ENCODE measurements around the gene NPAS3. TPM values are rescaled to one million over a fixed set of nuclear protein-coding genes. Genes with fewer than 3 reads are reported as not detected.

The NPAS3 gene
- total RNA-seq, 1 donor from 2014 or later: 1.6 TPM

DNA sequence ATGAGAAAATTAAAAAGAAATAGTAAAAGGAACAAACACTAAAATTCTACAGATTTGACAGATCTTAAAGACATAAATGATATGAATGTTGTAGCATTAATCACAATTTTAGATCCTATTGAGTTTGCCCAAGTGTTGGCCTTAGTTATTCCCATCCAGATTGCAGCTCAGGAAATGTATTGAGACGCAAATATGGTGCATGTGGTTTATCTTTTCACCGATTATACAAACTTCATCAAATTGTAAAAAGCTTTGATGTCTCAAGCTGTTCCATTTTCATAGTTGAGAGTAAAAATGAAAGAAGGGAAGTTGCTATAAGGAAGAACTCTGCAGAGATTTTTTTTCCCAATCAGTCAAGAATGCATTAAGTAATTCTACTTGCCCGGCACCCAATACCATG lies 683.8 kb downstream of the NPAS3 start:
- Mint-ChIP-seq H3K4me1 (ENCODE audit: unreplicated experiment) (no peaks in the 10 kb centered on the region), H3K27me3 (ENCODE audit: unreplicated experiment) (no peaks in the 10 kb centered on the region), H3K4me3 (ENCODE audit: unreplicated experiment) (no peak overlapping the region), H3K36me3 (ENCODE audit: low read depth, unreplicated experiment) (no peaks in the 10 kb centered on the region), H3K27ac (ENCODE audit: unreplicated experiment) (no peak overlapping the region), H3K9me3 (ENCODE audit: unreplicated experiment) (no peaks in the 10 kb centered on the region)
- TF ChIP-seq, protein P1, sequence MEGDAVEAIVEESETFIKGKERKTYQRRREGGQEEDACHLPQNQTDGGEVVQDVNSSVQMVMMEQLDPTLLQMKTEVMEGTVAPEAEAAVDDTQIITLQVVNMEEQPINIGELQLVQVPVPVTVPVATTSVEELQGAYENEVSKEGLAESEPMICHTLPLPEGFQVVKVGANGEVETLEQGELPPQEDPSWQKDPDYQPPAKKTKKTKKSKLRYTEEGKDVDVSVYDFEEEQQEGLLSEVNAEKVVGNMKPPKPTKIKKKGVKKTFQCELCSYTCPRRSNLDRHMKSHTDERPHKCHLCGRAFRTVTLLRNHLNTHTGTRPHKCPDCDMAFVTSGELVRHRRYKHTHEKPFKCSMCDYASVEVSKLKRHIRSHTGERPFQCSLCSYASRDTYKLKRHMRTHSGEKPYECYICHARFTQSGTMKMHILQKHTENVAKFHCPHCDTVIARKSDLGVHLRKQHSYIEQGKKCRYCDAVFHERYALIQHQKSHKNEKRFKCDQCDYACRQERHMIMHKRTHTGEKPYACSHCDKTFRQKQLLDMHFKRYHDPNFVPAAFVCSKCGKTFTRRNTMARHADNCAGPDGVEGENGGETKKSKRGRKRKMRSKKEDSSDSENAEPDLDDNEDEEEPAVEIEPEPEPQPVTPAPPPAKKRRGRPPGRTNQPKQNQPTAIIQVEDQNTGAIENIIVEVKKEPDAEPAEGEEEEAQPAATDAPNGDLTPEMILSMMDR (IDR thresholded peaks at IDR 0.05; ENCODE audit: unreplicated experiment): no peak
- no peak for DNase-seq (ENCODE audit: low spot score)

- H3K9me3 Mint-ChIP-seq (ENCODE audit: unreplicated experiment): no peaks in the 10 kb centered on the region
- no peak overlapping the region for H3K27ac Mint-ChIP-seq (ENCODE audit: unreplicated experiment)
- no peaks in the 10 kb centered on the region for H3K36me3 Mint-ChIP-seq (ENCODE audit: low read depth, unreplicated experiment)
- no peaks in the 10 kb centered on the region for H3K27me3 Mint-ChIP-seq (ENCODE audit: unreplicated experiment)
- H3K4me3 Mint-ChIP-seq (ENCODE audit: unreplicated experiment): no peak overlapping the region
- no peaks in the 10 kb centered on the region for H3K4me1 Mint-ChIP-seq (ENCODE audit: unreplicated experiment)
- DNase-seq (ENCODE audit: low spot score): no peak
- TF ChIP-seq, protein P1 (IDR thresholded peaks at IDR 0.05; ENCODE audit: unreplicated experiment): no peak
These were observed 691.1 kb downstream of the NPAS3 start for GRCh38 chr14:33629792-33630191.

DNA sequence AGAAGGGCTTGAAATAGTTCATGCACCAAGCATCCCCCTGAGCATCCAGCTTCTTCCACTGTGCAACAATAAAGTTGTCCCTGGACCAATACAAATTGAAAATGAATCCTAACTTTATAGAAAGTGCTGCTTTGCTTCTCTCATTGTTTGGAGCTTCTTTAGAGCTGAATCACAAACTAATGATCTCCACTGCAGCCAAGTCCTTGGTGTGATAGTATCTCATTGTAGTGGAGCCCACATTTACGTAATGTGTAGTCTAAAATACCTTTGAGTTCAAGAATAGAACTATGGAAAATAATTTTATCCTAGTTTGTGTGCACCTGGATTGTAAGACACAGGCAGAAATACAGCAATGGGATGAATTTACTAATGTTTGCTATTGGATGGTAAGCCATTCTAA lies 692.3 kb downstream of the NPAS3 start:
- TF ChIP-seq, protein P1 (IDR thresholded peaks at IDR 0.05; ENCODE audit: unreplicated experiment): no peak
- H3K4me3 Mint-ChIP-seq (ENCODE audit: unreplicated experiment): no peak overlapping the region
- DNase-seq (ENCODE audit: low spot score): no peak
- H3K36me3 Mint-ChIP-seq (ENCODE audit: low read depth, unreplicated experiment): no peaks in the 10 kb centered on the region
- no peaks in the 10 kb centered on the region for H3K4me1 Mint-ChIP-seq (ENCODE audit: unreplicated experiment)
- H3K9me3 Mint-ChIP-seq (ENCODE audit: unreplicated experiment): no peaks in the 10 kb centered on the region
- peaks cover 1% of the 10 kb centered on the region for H3K27me3 Mint-ChIP-seq (ENCODE audit: unreplicated experiment)
- H3K27ac Mint-ChIP-seq (ENCODE audit: unreplicated experiment): no peak overlapping the region

DNA sequence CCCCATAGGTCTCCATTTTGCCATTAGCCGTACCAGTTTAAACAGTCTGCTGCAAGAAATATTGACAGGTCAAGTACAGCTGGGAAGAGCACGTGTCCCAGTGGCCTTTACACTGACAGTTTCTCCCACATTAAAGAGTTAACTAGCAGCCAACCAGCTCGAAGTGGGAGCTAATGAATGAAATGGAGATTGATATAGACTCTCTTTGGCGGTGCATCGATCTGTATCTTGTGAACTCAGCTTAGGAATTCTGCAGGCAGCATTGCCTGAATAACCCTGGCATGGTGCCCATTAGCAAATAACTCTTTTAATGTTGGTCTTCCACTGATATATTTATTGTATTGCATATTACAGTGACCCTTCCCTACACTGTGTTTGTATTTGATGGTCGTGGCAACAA lies 692.8 kb downstream of the NPAS3 start:
- no peaks in the 10 kb centered on the region for H3K36me3 Mint-ChIP-seq (ENCODE audit: low read depth, unreplicated experiment)
- no peaks in the 10 kb centered on the region for H3K9me3 Mint-ChIP-seq (ENCODE audit: unreplicated experiment)
- DNase-seq (ENCODE audit: low spot score): no peak
- H3K4me3 Mint-ChIP-seq (ENCODE audit: unreplicated experiment): no peak overlapping the region
- H3K27ac Mint-ChIP-seq (ENCODE audit: unreplicated experiment): no peak overlapping the region
- H3K4me1 Mint-ChIP-seq (ENCODE audit: unreplicated experiment): no peaks in the 10 kb centered on the region
- H3K27me3 Mint-ChIP-seq (ENCODE audit: unreplicated experiment): peaks cover 1% of the 10 kb centered on the region
- TF ChIP-seq, protein P1 (IDR thresholded peaks at IDR 0.05; ENCODE audit: unreplicated experiment): no peak

DNA sequence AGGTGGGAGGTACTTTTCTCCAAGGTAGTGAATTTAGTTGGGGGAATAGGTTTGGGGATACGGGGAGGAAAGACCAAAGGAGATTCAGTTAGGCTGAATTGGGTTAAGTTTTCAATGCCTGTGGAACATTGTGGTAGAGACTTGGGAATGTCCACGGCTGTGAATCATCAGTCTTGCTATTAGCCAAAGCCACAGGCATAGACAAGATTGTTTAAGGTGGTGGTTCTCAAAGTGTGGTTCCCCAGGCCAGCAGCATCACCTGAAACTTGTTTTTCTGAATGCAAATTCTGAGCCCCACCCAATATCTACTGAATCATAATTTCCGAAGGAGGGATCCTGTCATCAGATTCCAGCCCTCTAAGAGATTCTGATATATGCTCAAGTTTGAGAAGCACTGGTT lies 696.0 kb downstream of the NPAS3 start:
- TF ChIP-seq, protein P1 (IDR thresholded peaks at IDR 0.05; ENCODE audit: unreplicated experiment): no peak
- Mint-ChIP-seq H3K9me3 (ENCODE audit: unreplicated experiment) (no peaks in the 10 kb centered on the region), H3K27ac (ENCODE audit: unreplicated experiment) (no peak overlapping the region), H3K4me1 (ENCODE audit: unreplicated experiment) (no peaks in the 10 kb centered on the region), H3K27me3 (ENCODE audit: unreplicated experiment) (peaks cover 1% of the 10 kb centered on the region), H3K36me3 (ENCODE audit: low read depth, unreplicated experiment) (no peaks in the 10 kb centered on the region), H3K4me3 (ENCODE audit: unreplicated experiment) (no peak overlapping the region)
- DNase-seq (ENCODE audit: low spot score): no peak
